ENCODE measurements around the gene NTRK2. TPM values are rescaled to one million over a fixed set of nuclear protein-coding genes. Genes with fewer than 3 reads are reported as not detected.

The NTRK2 gene
- total RNA-seq, 4 donors from 2014 or later, result 2.9 to 15.9 (median 8.4) TPM

- no peak for DNase-seq
- H3K27ac ChIP-seq, result no peak overlapping the region
- no peaks in the 10 kb centered on the region for H3K27me3 ChIP-seq
- no peaks in the 10 kb centered on the region for H3K36me3 ChIP-seq
- WGBS, 2 donors, result 66 to 81% methylated on average over 3 of the region's 3 CpGs
- intact Hi-C loops (cut with DNase I), result no loop called here
- no peaks in the 10 kb centered on the region for H3K9me3 ChIP-seq
- peaks cover 0 to 12% (median 0%) of the 10 kb centered on the region in 3 donors for H3K4me1 ChIP-seq
- no peak for TF ChIP-seq POLR2A (IDR thresholded peaks at IDR 0.05)
- TF ChIP-seq CTCF (IDR thresholded peaks at IDR 0.05), result no peak
- no peak overlapping the region for H3K4me3 ChIP-seq
Measured at GRCh38 chr9:84939774-84940173, 270.2 kb downstream of the NTRK2 start.

DNA sequence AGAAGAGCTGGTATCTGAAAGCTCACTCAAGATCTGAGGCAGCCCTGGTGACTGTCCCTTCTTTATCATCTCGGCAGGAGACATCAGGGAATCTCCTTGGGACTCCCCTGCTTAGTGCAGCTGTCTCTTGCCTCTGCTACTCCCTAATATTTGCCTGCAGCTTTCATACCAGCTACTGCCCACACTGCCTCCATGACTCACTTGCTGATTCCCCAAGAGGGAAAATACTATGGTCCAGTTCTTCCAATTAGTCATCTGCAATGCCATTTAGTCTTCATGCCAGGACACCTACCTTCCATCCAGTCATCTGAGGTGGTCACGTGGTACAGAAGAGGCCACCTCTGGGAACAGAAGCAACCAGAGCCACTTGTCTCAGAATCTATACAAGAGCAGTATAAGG lies 270.8 kb downstream of the NTRK2 start:
- intact Hi-C loops (cut with DNase I), result no loop called here
- Histone ChIP-seq H3K36me3 (no peaks in the 10 kb centered on the region), H3K4me1 (peaks cover 0 to 12% (median 0%) of the 10 kb centered on the region in 3 donors), H3K4me3 (no peak overlapping the region), H3K27ac (no peak overlapping the region), H3K9me3 (no peaks in the 10 kb centered on the region), H3K27me3 (no peaks in the 10 kb centered on the region)
- TF ChIP-seq CTCF (IDR thresholded peaks at IDR 0.05) (no peak), POLR2A (IDR thresholded peaks at IDR 0.05) (no peak)
- no peak for DNase-seq
- WGBS, 2 donors, result 39 to 54% methylated on average over 2 of the region's 2 CpGs

DNA sequence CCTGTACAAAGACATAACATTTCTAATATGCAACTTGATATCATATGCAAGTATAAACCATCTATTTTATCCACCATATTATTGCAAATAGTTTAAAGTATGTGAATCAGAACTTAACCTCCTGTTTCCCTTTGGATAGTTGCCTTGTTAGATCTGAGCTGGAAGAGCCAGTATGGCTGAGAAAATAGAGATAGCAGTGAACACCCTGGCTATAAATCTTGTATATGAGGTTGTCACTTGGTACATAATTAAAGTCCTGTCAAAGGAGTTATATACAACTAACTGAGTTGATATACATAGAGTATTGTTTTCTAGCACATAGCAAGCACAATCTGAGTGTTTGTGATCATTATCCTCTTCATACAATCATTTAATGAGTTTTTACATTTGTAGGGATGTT lies 272.3 kb downstream of the NTRK2 start:
- Histone ChIP-seq H3K4me1 (peaks cover 0 to 3% (median 0%) of the 10 kb centered on the region in 3 donors), H3K27ac (no peak overlapping the region), H3K27me3 (no peaks in the 10 kb centered on the region), H3K4me3 (no peak overlapping the region), H3K36me3 (no peaks in the 10 kb centered on the region), H3K9me3 (no peaks in the 10 kb centered on the region)
- intact Hi-C loops (cut with DNase I), result no loop called here
- no peak for DNase-seq
- TF ChIP-seq CTCF (IDR thresholded peaks at IDR 0.05), result no peak
- no peak for TF ChIP-seq POLR2A (IDR thresholded peaks at IDR 0.05)

DNA sequence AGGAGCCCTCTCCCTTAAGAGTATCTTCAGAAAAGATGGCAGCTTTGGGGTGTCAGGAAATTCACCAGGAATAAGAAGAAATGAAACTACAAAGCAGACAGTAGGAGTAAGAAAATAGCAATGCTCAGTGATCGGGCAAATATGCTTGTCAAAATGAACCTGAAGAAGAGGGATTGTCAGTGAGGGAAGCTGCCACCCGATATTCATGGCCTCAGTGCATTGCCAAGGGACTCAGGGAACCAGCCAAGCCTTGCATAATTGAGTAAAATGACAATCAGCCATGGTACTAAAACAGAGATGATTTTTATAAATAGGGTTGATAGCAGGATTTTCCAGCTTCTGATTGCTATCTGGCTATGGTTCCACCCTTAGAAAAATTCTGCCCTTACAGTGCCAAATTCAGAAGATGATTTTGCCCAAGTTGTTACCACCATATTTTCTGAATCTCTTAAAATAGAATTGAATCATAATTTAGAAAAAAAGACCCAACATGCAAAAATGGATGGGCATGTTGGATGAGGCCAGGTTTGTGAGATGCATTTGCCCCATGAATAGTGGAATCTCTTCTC lies 274.0 kb downstream of the NTRK2 start:
- WGBS, 2 donors, result 72 to 94% methylated on average over 2 of the region's 2 CpGs
- no peak for TF ChIP-seq CTCF (IDR thresholded peaks at IDR 0.05)
- TF ChIP-seq POLR2A (IDR thresholded peaks at IDR 0.05), result no peak
- Histone ChIP-seq H3K27me3 (no peaks in the 10 kb centered on the region), H3K4me3 (no peak overlapping the region), H3K4me1 (peaks cover 0 to 15% (median 6%) of the 10 kb centered on the region in 3 donors), H3K9me3 (no peaks in the 10 kb centered on the region), H3K27ac (no peak overlapping the region), H3K36me3 (no peaks in the 10 kb centered on the region)
- intact Hi-C loops (cut with DNase I), result no loop called here
- DNase-seq, result no peak

- Histone ChIP-seq H3K27ac (no peak overlapping the region), H3K27me3 (no peaks in the 10 kb centered on the region), H3K4me1 (peaks cover 0 to 15% (median 6%) of the 10 kb centered on the region in 3 donors), H3K9me3 (no peaks in the 10 kb centered on the region), H3K36me3 (no peaks in the 10 kb centered on the region), H3K4me3 (no peak overlapping the region)
- intact Hi-C loops (cut with DNase I), result no loop called here
- TF ChIP-seq CTCF (IDR thresholded peaks at IDR 0.05) (no peak), POLR2A (IDR thresholded peaks at IDR 0.05) (no peak)
- WGBS, 2 donors, result 74 to 83% methylated on average over 8 of the region's 8 CpGs
- no peak for DNase-seq
Measured at GRCh38 chr9:84945878-84946538, 276.5 kb downstream of the NTRK2 start.
